HG03439 (cell line): ENCODE data around the gene NDE1.

Source experiments
- ATAC-seq: cut with Tn5 transposase; IDR thresholded peaks from one replicate; pipeline ENCODE4 v1.9.1; 2021; ENCODE audit warnings: mild to moderate bottlenecking, moderate library complexity; ENCODE audit not compliant: unreplicated experiment

Gene NDE1

DNA sequence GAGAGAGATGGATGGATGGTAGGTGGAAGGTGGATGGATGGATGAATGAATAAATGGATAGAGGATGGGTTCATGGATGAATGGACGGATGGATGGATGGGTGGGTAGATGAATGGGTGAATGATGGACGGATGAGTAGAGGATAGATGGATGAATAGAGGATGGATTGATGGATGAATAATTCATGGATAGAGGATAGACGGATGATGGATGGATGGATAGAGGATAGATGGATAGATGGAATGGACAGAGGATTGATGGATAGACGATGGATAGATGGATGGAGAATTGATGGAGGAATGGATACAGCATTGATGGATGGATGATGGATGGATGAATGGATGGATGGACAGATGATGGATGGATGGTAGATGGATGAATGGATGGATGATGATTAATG lies 115.1 kb downstream of the NDE1 start:
- ATAC-seq = no peak

DNA sequence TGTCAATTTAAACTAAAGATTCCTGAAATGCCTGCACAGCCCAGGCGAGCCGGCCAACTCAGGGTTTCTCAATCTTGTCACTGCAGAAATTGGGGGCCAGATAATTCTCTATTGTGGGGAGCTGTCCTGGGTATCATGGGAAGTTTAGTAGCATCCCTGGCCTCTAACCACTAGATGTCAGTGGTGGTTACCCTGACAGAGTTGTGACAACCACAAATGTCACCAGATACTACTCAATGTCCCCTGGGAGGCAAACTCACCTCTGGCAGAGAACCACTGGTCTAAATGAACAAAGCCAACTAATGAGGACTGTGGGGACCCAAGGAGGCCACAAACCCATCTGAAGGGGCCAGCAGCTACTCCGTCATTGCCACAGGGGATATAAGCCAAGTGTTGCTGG lies 115.8 kb downstream of the NDE1 start:
- ATAC-seq = no peak

DNA sequence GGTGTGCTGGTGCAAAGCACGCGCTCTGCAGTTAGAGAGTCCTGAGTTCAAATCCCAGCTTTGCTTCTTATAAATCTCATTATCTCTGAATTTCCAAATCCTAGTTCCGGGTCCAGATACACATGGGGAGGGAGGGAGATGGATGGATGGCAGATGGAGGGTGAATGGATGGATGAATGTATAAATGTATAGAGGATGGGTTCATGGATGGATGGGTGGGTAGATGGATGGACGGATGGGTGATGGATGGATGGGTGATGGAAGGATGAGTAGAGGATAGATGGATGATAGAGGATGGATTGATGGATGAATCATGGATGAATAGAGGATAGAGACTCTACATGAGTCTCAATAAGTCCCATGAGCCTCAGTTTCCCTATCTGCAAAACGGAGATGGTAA lies 116.9 kb downstream of the NDE1 start:
- no peak for ATAC-seq

DNA sequence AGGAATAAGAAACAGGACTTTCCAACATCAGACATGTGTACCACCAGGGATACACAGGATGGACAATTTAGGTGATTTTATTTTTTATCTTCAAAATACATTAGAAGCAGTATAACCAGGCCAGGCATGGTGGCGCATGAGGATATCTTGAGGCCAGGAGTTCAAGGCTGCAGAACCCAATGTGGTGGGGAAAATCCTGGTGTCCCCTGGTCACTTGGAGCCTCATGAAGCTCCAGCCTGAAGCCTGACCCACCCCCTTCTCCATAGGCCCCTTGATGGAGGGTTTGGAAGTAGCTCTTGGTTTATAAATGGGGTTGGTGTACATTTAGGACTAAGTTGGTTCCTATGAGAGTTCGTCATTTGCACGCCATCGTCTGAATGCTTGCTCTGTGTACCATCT lies 118.2 kb downstream of the NDE1 start:
- ATAC-seq = no peak

DNA sequence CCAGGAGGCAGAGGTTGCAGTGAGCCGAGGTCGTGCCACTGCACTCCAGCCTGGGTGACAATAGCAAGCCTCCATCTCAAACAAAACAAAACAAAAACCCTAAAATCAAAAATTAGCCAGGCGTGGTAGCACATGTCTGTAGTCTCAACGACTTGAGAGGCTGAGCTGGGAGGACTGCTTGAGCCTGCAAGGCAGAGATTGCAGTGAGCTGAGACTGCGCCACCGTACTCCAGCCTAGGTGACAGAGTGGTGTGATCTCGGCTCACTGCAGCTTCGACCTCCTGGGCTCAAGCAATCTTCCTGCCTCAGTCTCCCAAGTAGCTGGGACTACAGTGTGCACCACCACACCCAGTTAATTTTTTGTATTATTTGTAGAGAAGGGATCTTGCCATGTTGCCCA lies 119.2 kb downstream of the NDE1 start:
- ATAC-seq = no peak

DNA sequence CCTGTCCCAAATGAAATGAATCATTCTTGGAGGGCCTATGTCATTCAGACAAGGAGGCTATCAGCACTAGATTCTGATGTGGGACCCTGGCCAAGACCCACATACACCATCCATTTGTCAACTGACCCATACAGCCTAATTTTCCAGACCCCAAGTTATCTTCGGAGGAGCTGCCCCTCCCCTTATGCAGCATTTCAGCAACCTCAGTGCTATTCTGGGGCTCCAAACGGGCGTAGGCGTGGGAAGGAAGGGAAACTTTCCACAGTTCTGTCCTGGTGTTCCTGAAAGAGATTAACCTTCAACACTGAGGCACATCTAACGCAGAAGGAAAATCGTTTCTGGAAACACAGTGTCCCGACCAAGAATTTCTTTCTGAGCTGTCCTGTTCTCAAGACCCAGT lies 120.1 kb downstream of the NDE1 start:
- no peak for ATAC-seq

DNA sequence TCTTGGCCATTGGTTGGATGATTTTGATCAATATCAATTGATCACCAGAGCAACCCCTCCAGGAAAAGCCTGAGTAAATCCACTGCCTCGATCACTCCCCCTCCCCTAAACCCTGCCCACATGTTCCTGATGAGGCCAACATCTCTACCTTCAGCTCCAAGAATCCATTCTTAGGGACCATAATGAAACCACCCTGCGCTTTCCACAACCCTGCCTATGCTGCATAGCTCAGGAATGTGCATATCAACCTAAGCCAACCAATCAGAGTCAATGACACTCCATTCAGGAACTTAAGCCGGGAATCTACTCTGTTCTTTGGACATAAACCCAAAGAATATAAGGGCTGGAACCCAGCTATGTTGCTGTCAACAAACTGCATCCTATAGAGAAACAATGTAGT lies 120.5 kb downstream of the NDE1 start:
- ATAC-seq = no peak

DNA sequence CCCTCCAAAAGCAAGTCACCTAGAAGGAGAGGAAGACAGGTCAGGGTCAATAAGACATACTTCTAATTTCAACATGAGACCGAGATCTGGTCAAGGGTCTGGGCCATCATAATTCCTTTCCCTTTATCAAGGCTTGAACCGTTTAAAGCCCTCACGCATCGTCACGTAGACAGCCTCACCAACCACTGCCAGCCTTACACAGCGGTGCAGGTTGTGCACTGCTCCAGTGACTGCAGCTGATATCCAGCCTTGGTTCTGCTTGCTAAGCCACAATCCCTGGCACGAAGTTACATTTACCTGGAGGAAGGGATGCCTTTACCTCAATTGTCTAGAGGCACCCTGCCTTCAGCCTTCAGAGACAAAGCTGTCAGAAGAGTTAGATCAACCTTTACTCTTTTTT lies 121.6 kb downstream of the NDE1 start:
- ATAC-seq = no peak

DNA sequence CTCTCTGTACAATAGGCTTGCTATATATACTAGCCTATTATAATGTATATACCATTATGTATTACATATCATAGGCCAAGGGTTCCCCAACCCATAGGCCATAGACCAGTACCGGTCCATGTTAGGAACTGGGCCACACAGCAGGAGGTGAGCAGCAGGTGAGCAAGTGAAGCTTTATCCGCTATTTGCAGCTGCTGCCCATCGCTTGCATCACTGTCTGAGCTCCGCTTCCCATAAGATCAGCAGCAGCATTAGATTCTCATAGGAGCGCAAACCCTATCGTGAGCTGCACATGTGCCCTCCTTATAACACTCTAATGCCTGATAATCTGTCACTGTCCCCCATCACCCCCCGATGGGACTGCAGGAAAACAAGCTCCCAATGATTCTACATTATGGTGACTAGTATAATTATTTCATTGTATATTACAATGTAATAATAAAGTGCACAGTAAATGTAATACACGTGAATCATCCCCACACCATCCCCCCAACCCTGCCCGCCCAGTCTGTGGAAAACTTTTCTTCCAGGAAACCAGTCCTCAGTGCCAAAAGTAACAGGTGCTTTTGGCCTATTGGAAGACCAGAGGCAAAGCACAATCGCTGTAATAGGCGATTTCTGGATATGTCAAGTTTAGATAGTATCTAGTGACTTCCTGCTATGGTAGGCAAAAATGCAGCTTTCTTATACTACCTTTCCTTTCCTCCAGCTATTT lies 122.7 kb downstream of the NDE1 start:
- no peak for ATAC-seq

DNA sequence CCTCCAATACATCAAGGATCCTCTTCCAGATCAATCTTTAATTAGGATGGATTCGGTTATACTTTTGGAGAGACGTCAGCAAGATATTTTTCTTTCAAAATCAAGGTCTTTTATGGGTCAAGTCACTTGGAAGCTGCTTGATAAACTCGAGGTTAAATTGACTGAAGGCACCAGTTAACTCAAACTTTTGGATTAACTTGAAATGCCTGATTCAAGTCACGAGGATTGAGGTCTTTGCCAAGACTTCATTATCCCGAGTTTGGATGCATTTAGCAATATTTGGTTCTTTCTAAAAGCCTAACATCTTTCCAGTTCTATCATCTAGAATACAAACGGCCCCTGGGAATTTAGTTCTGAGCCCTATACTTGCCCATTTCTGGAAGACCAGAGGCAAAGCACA lies 123.9 kb downstream of the NDE1 start:
- no peak for ATAC-seq

DNA sequence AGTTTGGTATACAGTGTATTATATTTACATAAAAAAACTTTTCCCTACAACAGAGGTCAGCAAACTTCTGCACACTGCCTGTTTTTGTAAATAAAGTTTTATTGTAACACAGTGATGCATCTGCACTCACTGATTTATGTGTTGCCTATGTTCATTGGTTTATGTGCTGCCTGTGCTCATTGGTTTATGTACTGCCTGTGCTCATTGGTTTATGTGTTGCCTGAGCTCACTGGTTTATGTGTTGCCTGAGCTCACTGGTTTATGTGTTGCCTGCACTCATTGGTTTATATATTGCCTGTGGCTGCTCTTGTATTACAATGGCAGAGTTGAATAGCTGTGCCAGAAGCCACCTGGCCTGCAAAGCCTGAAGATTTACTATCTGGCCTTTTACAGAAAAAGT lies 125.2 kb downstream of the NDE1 start:
- no peak for ATAC-seq

DNA sequence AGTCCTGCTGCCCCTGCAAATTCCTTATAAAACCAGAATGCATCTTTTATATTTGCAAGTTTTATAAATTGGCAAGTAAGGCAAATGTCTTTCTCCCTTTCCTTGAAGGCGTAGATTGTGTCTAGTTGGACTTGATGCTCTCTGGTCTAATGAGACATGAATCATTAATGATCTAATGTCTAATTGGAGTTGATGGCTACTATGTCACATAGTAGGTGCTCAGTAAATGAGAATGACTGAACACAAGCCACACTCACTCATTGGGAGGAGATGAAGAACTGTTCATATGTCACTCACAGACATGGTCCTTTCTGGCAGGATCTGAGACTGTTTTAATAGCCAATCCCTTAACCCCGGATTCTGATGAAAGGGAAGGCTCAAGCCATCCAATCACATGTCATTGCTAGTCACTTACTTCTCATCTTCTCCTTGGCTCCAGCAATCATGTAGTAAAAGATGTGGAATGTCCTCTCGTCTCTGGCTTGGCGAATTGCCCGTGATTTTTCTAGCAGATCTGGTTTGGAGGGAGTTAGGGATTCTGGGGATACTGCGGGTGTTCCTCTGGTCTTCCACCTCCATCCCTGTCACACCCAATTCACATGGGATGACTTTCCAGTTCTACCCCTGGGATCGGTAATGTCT lies 125.7 kb downstream of the NDE1 start:
- no peak for ATAC-seq
